GM12878 (cell line): ENCODE measurements around the gene PTPRN2. TPM values are rescaled to one million over a fixed set of nuclear protein-coding genes. Genes with fewer than 3 reads are reported as not detected.

ENCODE experiments used
- ATAC-seq: fragments of 200-7000 bp; cut with Tn5 transposase; 3 replicates; pipeline ENCODE4 v1.9.1; 2020; ENCODE audit warnings: mild to moderate bottlenecking, moderate library complexity
- BruUV-seq: library from RNA; stranded (reverse); fragments of 400-500 nt; replicated peaks from 2 replicates; lab custom pipeline; 2021; lab: Mats Ljungman, UMichigan
- CTCF ChIA-PET: fragments of 300-600 bp; sonication (Branson Sonifier 250); formaldehyde crosslinking; extraction: SDS; loops from one replicate; lab custom pipeline; 2021; ENCODE audit warnings: inconsistent platforms; lab: Yijun Ruan, JAX
- POLR2A ChIA-PET: fragments of 350-600 bp; formaldehyde crosslinking; extraction: SDS; loops from one replicate; lab custom pipeline; 2021; ENCODE audit warnings: inconsistent platforms; lab: Charles Lee
- RAD21 ChIA-PET: fragments of 300-600 bp; sonication (Branson Sonifier 250); formaldehyde crosslinking; loops from one replicate; lab custom pipeline; 2023; ENCODE audit warnings: antibody characterized with exemption; ENCODE audit not compliant: unreplicated experiment; lab: Charles Lee
- SMC1A ChIA-PET: fragments of 300-600 bp; sonication (Branson Sonifier 250); formaldehyde crosslinking; loops from one replicate; lab custom pipeline; 2023; ENCODE audit not compliant: unreplicated experiment, uncharacterized antibody; lab: Charles Lee
- DNase-seq: peaks from one replicate; pipeline ENCODE4 v3.0.0-alpha.2; 2011; ENCODE audit warnings: low read depth, low spot score
- FAIRE-seq: peaks from 3 replicates; lab custom pipeline; 2011; peaks lifted over from hg19 to GRCh38; lab: Jason Lieb, UNC
- H2AFZ ChIP-seq: 2 replicates; pipeline ENCODE4 v1.6.0; 2011; ENCODE audit warnings: low read depth, low read length, control low read depth; ENCODE audit not compliant: control insufficient read depth
- H3K27ac ChIP-seq: 2 replicates; pipeline ENCODE4 v1.5.1; 2011; ENCODE audit warnings: control low read depth; ENCODE audit not compliant: control insufficient read depth, insufficient read depth
- H3K27me3 ChIP-seq, 2 experiments: replicated peaks in 1 of 2; 2 replicates each; pipeline versions ENCODE4 v1.6.0 to v1.6.1; 2011; ENCODE audit warnings: low read length in 1 of 2; ENCODE audit not compliant: control insufficient read depth in 2 of 2, insufficient read depth in 2 of 2
- H3K36me3 ChIP-seq, 2 experiments: 2 replicates each; pipeline ENCODE4 v1.5.1; 2011; ENCODE audit warnings: low read length in 1 of 2; ENCODE audit not compliant: control insufficient read depth in 2 of 2, insufficient read depth in 2 of 2
- H3K4me1 ChIP-seq: 2 replicates; pipeline ENCODE4 v1.6.1; 2011; ENCODE audit warnings: mild to moderate bottlenecking, low read length, moderate library complexity, mixed read lengths; ENCODE audit not compliant: control insufficient read depth, insufficient read depth
- H3K4me2 ChIP-seq: 2 replicates; pipeline ENCODE4 v1.6.0; 2011; ENCODE audit warnings: control low read depth; ENCODE audit not compliant: control insufficient read depth, insufficient read depth
- H3K4me3 ChIP-seq: fragments of 200-600 bp; sonication (generic); 2 replicates; pipeline ENCODE4 v1.5.1; 2016
- H3K79me2 ChIP-seq: 2 replicates; pipeline ENCODE4 v1.6.0; 2011; ENCODE audit warnings: low read length; ENCODE audit not compliant: control insufficient read depth, insufficient read depth
- H3K9ac ChIP-seq: 2 replicates; pipeline ENCODE4 v1.8.0; 2011; ENCODE audit warnings: low read length, control low read depth, mixed read lengths; ENCODE audit not compliant: control insufficient read depth, insufficient read depth
- H3K9me3 ChIP-seq: replicated peaks from 3 replicates; pipeline ENCODE4 v1.5.1; 2011; ENCODE audit warnings: mild to moderate bottlenecking, low read length; ENCODE audit not compliant: control insufficient read depth, insufficient read depth
- H4K20me1 ChIP-seq: 2 replicates; pipeline ENCODE4 v1.6.0; 2011; ENCODE audit not compliant: control insufficient read depth, insufficient read depth
- BMI1 ChIP-seq: fragments of 450-650 bp; IDR thresholded peaks from 2 replicates; pipeline ENCODE4 v1.6.1; 2016; ENCODE audit warnings: mild to moderate bottlenecking, moderate library complexity, borderline replicate concordance
- EZH2 ChIP-seq: IDR thresholded peaks from 2 replicates; pipeline ENCODE4 v1.6.1; 2012; ENCODE audit warnings: low read depth, mild to moderate bottlenecking, control low read depth, inconsistent platforms, low read length, borderline replicate concordance; ENCODE audit not compliant: control insufficient read depth
- KLF5 ChIP-seq: fragments of 450-650 bp; IDR thresholded peaks from 2 replicates; pipeline ENCODE4 v1.6.1; 2014; ENCODE audit warnings: mild to moderate bottlenecking; ENCODE audit not compliant: partially characterized antibody
- RELA ChIP-seq: fragments of 450-650 bp; IDR thresholded peaks from 2 replicates; pipeline ENCODE4 v1.8.0; 2014; ENCODE audit warnings: borderline replicate concordance; ENCODE audit not compliant: partially characterized antibody
- SIX5 ChIP-seq: IDR thresholded peaks from 2 replicates; pipeline ENCODE4 v1.6.1; 2011; ENCODE audit warnings: mild to moderate bottlenecking, low read depth, low read length, moderate library complexity; ENCODE audit not compliant: severe bottlenecking
- USF1 ChIP-seq: IDR thresholded peaks from 2 replicates; pipeline ENCODE4 v1.6.1; 2011; ENCODE audit warnings: borderline replicate concordance, low read depth, mild to moderate bottlenecking, moderate library complexity, mixed read lengths, low read length; ENCODE audit not compliant: insufficient read depth; ENCODE audit errors: extremely low read length
- YY1 ChIP-seq: IDR thresholded peaks from 2 replicates; pipeline ENCODE4 v1.6.1; 2011; ENCODE audit warnings: low read depth, mild to moderate bottlenecking, low read length
- ZNF384 ChIP-seq: IDR thresholded peaks from 2 replicates; pipeline ENCODE4 v1.6.1; 2012; ENCODE audit warnings: low read depth, mild to moderate bottlenecking, low read length, improper control_type of control experiment, borderline replicate concordance
- WGBS: methylation state at CpG from one replicate; pipeline ENCODE4 v1.1.6; 2016; ENCODE audit warnings: low lambda C conversion rate; ENCODE audit not compliant: insufficient replicate concordance, insufficient coverage; ENCODE audit errors: missing lambda C conversion rate; 5-methylcytosine and 5-hydroxymethylcytosine counted together
- in situ Hi-C: fragments of 300-500 bp; cut with MboI; formaldehyde crosslinking; loops from 9 replicates; pipeline ENCODE4 v1.14.3; 2018; ENCODE audit warnings: mixed read lengths
- intact Hi-C: fragments of 100-400 bp; cut with micrococcal nuclease; formaldehyde crosslinking; loops from one replicate; pipeline ENCODE4 v1.14.2; 2022; ENCODE audit not compliant: unreplicated experiment
- polyA plus RNA-seq, 11 experiments: library from polyadenylated mRNA; depleted of rRNA in 4 of 11; unstranded in 6 of 11; stranded (reverse) in 5 of 11; fragments of >200 nt; fragmentation: Nextera tagmentation in 4 of 11; fragmentation: Illumina TruSeq in 1 of 11; extraction: Ambion mirVana in 4 of 11; extraction: Trizol in 1 of 11; gene quantifications; 1 replicate in 1 of 11; 2 replicates in 10 of 11; pipeline versions ENCODE4 v1.2.1 to v1.2.3, GENCODE V29; 2011 to 2016; ENCODE audit warnings: inconsistent platforms in 2 of 11, missing spikeins in 2 of 11, low read depth in 1 of 11
- total RNA-seq, 4 experiments: library from RNA; depleted of rRNA in 3 of 4; stranded (reverse); fragments of >200 nt in 3 of 4; fragmentation: Illumina TruSeq in 1 of 4; extraction: Trizol in 1 of 4; gene quantifications; 2 replicates each; pipeline versions ENCODE4 v1.2.1 to v1.2.3, GENCODE V29; 2013 to 2021

Gene PTPRN2
- total and polyA plus RNA-seq, 10 of the 15 experiments (the other 5 are each of a cell fraction or from before 2014, with no cell fraction given), result 5.4 TPM; not detected in 9

GRCh38 chr7:157519246-157519645 is 1068.4 kb downstream of the PTPRN2 start:
- Histone ChIP-seq H3K36me3 (no peaks in the 10 kb centered on the region), H3K9me3 (no peaks in the 10 kb centered on the region; the same call in 2 of the 3 replicates), H3K4me1 (no peaks in the 10 kb centered on the region), H3K4me2 (no peak overlapping the region), H3K4me3 (no peak overlapping the region), H3K79me2 (no peaks in the 10 kb centered on the region), H3K27me3 (no peaks in the 10 kb centered on the region), H3K27ac (no peak overlapping the region), H3K9ac (no peak overlapping the region), H4K20me1 (no peaks in the 10 kb centered on the region), H2AFZ (no peak overlapping the region)
- TF ChIP-seq BMI1 (no peak), USF1 (no peak), SIX5 (no peak), YY1 (no peak), KLF5 (no peak), EZH2 (no peak), RELA (no peak), ZNF384 (no peak)
- ChIA-PET SMC1A (no interaction called here), CTCF (no interaction called here), RAD21 (no interaction called here), POLR2A (no interaction called here)
- intact Hi-C loops, result no loop called here
- in situ Hi-C loops, result no loop called here
- 40% methylated on average over 9 of the region's 10 CpGs for WGBS
- no peak for ATAC-seq
- no TSS peak for BruUV-seq
- DNase-seq, result no peak
- no peak for FAIRE-seq
